ENCODE data around the gene TNS1. TPM values are rescaled to one million over a fixed set of nuclear protein-coding genes. Genes with fewer than 3 reads are reported as not detected.

Gene TNS1
- total and polyA plus RNA-seq, 10 of the 15 experiments (the other 5 are each of a cell fraction or from before 2014, with no cell fraction given) = 0.05 to 0.44 TPM; not detected in 8

DNA sequence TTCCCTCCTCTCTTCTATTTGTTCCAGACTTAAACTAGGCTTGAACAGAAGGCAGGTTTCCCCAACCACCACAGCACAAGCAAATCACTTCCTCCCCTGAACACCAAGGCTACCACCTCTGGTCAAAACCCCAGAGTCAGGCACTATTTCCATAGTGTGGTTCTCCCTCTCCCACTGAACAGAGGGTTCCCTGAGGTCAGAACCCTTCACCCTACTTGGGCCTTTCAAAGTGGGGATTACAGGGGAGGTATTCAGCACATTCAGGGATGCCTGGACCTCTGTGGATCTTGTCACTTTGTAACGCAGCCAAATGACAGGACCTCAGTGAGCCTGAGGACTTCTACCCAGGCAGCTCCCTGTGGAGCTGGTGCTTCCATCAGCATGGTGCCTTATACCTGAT lies 88.7 kb downstream of the TNS1 start:
- Histone ChIP-seq H3K27me3 (replicated peaks in 1 of 2; ENCODE audit: control insufficient read depth in 2 of 2, insufficient read depth in 2 of 2, low read length in 1 of 2) (peaks cover 3 to 4% of the 10 kb centered on the region in 2 experiments), H3K4me3 (no peak overlapping the region), H3K9ac (ENCODE audit: control insufficient read depth, insufficient read depth, low read length) (no peak overlapping the region), H3K79me2 (ENCODE audit: control insufficient read depth, insufficient read depth, low read length) (no peaks in the 10 kb centered on the region), H4K20me1 (ENCODE audit: control insufficient read depth, insufficient read depth) (no peaks in the 10 kb centered on the region), H3K9me3 (replicated peaks; ENCODE audit: control insufficient read depth, insufficient read depth, low read length) (no peaks in the 10 kb centered on the region), H3K36me3 (ENCODE audit: control insufficient read depth in 2 of 2, insufficient read depth in 2 of 2, low read length in 1 of 2) (no peaks in the 10 kb centered on the region), H2AFZ (ENCODE audit: control insufficient read depth, low read depth, low read length) (no peak overlapping the region), H3K4me1 (ENCODE audit: control insufficient read depth, insufficient read depth, low read length) (no peaks in the 10 kb centered on the region), H3K27ac (ENCODE audit: control insufficient read depth, insufficient read depth) (no peak overlapping the region), H3K4me2 (ENCODE audit: control insufficient read depth, insufficient read depth) (no peak overlapping the region)
- WGBS (ENCODE audit: insufficient coverage, insufficient replicate concordance, low lambda C conversion rate, missing lambda C conversion rate) = 100% methylated on average over 1 of the region's 1 CpG
- in situ Hi-C loops (cut with MboI) = no loop called here
- FAIRE-seq = no peak
- ATAC-seq = no peak
- SMC1A ChIA-PET (ENCODE audit: uncharacterized antibody, unreplicated experiment) = no interaction called here
- RAD21 ChIA-PET (ENCODE audit: unreplicated experiment) = no interaction called here
- no peak for DNase-seq (ENCODE audit: low read depth, low spot score)
- no TSS peak for BruUV-seq (replicated peaks)
- intact Hi-C loops (cut with micrococcal nuclease; ENCODE audit: unreplicated experiment) = no loop called here
- no peak for TF ChIP-seq TCF7 (IDR thresholded peaks at IDR 0.05; ENCODE audit: borderline replicate concordance)
- TF ChIP-seq, protein P1, sequence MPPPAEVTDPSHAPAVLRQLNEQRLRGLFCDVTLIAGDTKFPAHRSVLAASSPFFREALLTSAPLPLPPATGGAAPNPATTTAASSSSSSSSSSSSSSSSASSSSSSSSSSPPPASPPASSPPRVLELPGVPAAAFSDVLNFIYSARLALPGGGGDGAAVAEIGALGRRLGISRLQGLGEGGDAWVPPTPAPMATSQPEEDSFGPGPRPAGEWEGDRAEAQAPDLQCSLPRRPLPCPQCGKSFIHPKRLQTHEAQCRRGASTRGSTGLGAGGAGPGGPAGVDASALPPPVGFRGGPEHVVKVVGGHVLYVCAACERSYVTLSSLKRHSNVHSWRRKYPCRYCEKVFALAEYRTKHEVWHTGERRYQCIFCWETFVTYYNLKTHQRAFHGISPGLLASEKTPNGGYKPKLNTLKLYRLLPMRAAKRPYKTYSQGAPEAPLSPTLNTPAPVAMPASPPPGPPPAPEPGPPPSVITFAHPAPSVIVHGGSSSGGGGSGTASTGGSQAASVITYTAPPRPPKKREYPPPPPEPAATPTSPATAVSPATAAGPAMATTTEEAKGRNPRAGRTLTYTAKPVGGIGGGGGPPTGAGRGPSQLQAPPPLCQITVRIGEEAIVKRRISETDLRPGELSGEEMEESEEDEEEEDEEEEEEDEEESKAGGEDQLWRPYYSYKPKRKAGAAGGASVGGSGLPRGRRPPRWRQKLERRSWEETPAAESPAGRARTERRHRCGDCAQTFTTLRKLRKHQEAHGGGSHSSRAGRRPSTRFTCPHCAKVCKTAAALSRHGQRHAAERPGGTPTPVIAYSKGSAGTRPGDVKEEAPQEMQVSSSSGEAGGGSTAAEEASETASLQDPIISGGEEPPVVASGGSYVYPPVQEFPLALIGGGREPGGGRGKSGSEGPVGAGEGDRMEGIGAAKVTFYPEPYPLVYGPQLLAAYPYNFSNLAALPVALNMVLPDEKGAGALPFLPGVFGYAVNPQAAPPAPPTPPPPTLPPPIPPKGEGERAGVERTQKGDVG (CRISPR knock-in tag; IDR thresholded peaks at IDR 0.05) = no peak
- no peak for TF ChIP-seq CHD1 (IDR thresholded peaks at IDR 0.05; ENCODE audit: low read depth, low read length)
- TF ChIP-seq JUND (IDR thresholded peaks at IDR 0.05; ENCODE audit: low read depth, low read length) = no peak
- TF ChIP-seq DPF2 (IDR thresholded peaks at IDR 0.05) = no peak
- TF ChIP-seq CHD2 (IDR thresholded peaks at IDR 0.05; ENCODE audit: borderline replicate concordance, low read depth, low read length) = no peak
- TF ChIP-seq RUNX3 (IDR thresholded peaks at IDR 0.05; ENCODE audit: low read length) = no peak
- TF ChIP-seq KAT2A (conservative IDR thresholded peaks at IDR 0.05; ENCODE audit: control insufficient read depth, low read depth, low read length) = no peak
- TF ChIP-seq, protein P2, sequence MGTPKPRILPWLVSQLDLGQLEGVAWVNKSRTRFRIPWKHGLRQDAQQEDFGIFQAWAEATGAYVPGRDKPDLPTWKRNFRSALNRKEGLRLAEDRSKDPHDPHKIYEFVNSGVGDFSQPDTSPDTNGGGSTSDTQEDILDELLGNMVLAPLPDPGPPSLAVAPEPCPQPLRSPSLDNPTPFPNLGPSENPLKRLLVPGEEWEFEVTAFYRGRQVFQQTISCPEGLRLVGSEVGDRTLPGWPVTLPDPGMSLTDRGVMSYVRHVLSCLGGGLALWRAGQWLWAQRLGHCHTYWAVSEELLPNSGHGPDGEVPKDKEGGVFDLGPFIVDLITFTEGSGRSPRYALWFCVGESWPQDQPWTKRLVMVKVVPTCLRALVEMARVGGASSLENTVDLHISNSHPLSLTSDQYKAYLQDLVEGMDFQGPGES (IDR thresholded peaks at IDR 0.05) = no peak
- TF ChIP-seq NR2C2 (IDR thresholded peaks at IDR 0.05; ENCODE audit: borderline replicate concordance, control insufficient read depth, insufficient read length, low read depth) = no peak
- TF ChIP-seq CHD4 (IDR thresholded peaks at IDR 0.05) = no peak
- TF ChIP-seq TCF3 (IDR thresholded peaks at IDR 0.05; ENCODE audit: borderline replicate concordance, insufficient read depth, low read depth, low read length) = no peak
- TF ChIP-seq, protein P3, sequence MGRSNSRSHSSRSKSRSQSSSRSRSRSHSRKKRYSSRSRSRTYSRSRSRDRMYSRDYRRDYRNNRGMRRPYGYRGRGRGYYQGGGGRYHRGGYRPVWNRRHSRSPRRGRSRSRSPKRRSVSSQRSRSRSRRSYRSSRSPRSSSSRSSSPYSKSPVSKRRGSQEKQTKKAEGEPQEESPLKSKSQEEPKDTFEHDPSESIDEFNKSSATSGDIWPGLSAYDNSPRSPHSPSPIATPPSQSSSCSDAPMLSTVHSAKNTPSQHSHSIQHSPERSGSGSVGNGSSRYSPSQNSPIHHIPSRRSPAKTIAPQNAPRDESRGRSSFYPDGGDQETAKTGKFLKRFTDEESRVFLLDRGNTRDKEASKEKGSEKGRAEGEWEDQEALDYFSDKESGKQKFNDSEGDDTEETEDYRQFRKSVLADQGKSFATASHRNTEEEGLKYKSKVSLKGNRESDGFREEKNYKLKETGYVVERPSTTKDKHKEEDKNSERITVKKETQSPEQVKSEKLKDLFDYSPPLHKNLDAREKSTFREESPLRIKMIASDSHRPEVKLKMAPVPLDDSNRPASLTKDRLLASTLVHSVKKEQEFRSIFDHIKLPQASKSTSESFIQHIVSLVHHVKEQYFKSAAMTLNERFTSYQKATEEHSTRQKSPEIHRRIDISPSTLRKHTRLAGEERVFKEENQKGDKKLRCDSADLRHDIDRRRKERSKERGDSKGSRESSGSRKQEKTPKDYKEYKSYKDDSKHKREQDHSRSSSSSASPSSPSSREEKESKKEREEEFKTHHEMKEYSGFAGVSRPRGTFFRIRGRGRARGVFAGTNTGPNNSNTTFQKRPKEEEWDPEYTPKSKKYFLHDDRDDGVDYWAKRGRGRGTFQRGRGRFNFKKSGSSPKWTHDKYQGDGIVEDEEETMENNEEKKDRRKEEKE (IDR thresholded peaks at IDR 0.05) = no peak
- no peak for TF ChIP-seq E2F4 (IDR thresholded peaks at IDR 0.05; ENCODE audit: low read depth, low read length)
- TF ChIP-seq, protein P4, sequence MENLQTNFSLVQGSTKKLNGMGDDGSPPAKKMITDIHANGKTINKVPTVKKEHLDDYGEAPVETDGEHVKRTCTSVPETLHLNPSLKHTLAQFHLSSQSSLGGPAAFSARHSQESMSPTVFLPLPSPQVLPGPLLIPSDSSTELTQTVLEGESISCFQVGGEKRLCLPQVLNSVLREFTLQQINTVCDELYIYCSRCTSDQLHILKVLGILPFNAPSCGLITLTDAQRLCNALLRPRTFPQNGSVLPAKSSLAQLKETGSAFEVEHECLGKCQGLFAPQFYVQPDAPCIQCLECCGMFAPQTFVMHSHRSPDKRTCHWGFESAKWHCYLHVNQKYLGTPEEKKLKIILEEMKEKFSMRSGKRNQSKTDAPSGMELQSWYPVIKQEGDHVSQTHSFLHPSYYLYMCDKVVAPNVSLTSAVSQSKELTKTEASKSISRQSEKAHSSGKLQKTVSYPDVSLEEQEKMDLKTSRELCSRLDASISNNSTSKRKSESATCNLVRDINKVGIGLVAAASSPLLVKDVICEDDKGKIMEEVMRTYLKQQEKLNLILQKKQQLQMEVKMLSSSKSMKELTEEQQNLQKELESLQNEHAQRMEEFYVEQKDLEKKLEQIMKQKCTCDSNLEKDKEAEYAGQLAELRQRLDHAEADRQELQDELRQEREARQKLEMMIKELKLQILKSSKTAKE (IDR thresholded peaks at IDR 0.05; ENCODE audit: low read depth, poor library complexity, severe bottlenecking) = no peak
- POLR2A ChIA-PET = no interaction called here
- CTCF ChIA-PET = no interaction called here
